Measurements from ENCODE around the gene ENO3. TPM values are rescaled to one million over a fixed set of nuclear protein-coding genes. Genes with fewer than 3 reads are reported as not detected.

ENO3 gene
- total RNA-seq, 1 experiment from 2014 or later, result 29.0 TPM

- ChIA-PET CTCF (interaction anchor here (0.6 to 0.9 kb wide), 3 partner anchors 15 to 470 kb away, joined by 3 read pairs; partner anchors contain the start of genes NUP88 and RPAIN), POLR2A (ENCODE audit: unreplicated experiment) (interaction anchor here (0.6 to 3.0 kb wide), 4 partner anchors 18 to 270 kb away, joined by 3 to 42 read pairs (median 6); partner anchors contain the start of gene SPAG7)
- Histone ChIP-seq H3K79me2 (ENCODE audit: low read depth) (peaks cover 46% of the 10 kb centered on the region), H3K4me3 (peak overlapping the region; percentile 99), H3K4me1 (replicated peaks; ENCODE audit: insufficient read depth) (peaks cover 39% of the 10 kb centered on the region), H3K4me2 (peak overlapping the region; percentile 84), H3K36me3 (ENCODE audit: low read depth) (peaks cover 21% of the 10 kb centered on the region), H3K9me3 (ENCODE audit: insufficient read depth, low read depth) (no peaks in the 10 kb centered on the region), H4K20me1 (ENCODE audit: insufficient read depth) (peaks cover 30% of the 10 kb centered on the region), H3K27ac (peak overlapping the region; percentile 99), H3K9me2 (ENCODE audit: insufficient read depth) (no peaks in the 10 kb centered on the region), H3F3A (ENCODE audit: insufficient read depth, low read depth) (peaks cover 72% of the 10 kb centered on the region), H2AFZ (peak overlapping the region; percentile 74), H3K27me3 (ENCODE audit: insufficient read depth, low read depth) (no peaks in the 10 kb centered on the region)
- intact Hi-C loops (cut with micrococcal nuclease; ENCODE audit: unreplicated experiment), result loop anchor here (1.0 to 10.0 kb wide), 5 partner anchors 9 to 239 kb away; partner anchors contain the start of genes ARRB2, MINK1, RNF167 and SLC25A11
- no TSS peak for BruUV-seq (replicated peaks)
- TF ChIP-seq EZH2 (IDR thresholded peaks at IDR 0.05; ENCODE audit: low read depth), result no peak
- TF ChIP-seq, protein P1, sequence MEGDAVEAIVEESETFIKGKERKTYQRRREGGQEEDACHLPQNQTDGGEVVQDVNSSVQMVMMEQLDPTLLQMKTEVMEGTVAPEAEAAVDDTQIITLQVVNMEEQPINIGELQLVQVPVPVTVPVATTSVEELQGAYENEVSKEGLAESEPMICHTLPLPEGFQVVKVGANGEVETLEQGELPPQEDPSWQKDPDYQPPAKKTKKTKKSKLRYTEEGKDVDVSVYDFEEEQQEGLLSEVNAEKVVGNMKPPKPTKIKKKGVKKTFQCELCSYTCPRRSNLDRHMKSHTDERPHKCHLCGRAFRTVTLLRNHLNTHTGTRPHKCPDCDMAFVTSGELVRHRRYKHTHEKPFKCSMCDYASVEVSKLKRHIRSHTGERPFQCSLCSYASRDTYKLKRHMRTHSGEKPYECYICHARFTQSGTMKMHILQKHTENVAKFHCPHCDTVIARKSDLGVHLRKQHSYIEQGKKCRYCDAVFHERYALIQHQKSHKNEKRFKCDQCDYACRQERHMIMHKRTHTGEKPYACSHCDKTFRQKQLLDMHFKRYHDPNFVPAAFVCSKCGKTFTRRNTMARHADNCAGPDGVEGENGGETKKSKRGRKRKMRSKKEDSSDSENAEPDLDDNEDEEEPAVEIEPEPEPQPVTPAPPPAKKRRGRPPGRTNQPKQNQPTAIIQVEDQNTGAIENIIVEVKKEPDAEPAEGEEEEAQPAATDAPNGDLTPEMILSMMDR (conservative IDR thresholded peaks at IDR 0.05), result no peak
- DNase-seq, result peak; percentile 73 to 94
These were observed 1.4 kb upstream of the ENO3 start for GRCh38 chr17:4949321-4950074.

- intact Hi-C loops (cut with micrococcal nuclease; ENCODE audit: unreplicated experiment), result no loop called here
- TF ChIP-seq EZH2 (IDR thresholded peaks at IDR 0.05; ENCODE audit: low read depth), result no peak
- TF ChIP-seq, protein P1 (conservative IDR thresholded peaks at IDR 0.05), result no peak
- Histone ChIP-seq H3K27me3 (ENCODE audit: insufficient read depth, low read depth) (no peaks in the 10 kb centered on the region), H2AFZ (peak overlapping the region; percentile 98), H3K27ac (peak overlapping the region; percentile 99), H3F3A (ENCODE audit: insufficient read depth, low read depth) (peaks cover 65% of the 10 kb centered on the region), H3K9me3 (ENCODE audit: insufficient read depth, low read depth) (no peaks in the 10 kb centered on the region), H3K79me2 (ENCODE audit: low read depth) (peaks cover 39% of the 10 kb centered on the region), H3K36me3 (ENCODE audit: low read depth) (peaks cover 17% of the 10 kb centered on the region), H3K4me2 (peak overlapping the region; percentile 84), H3K4me3 (peak overlapping the region; percentile 78), H3K9me2 (ENCODE audit: insufficient read depth) (no peaks in the 10 kb centered on the region), H3K4me1 (replicated peaks; ENCODE audit: insufficient read depth) (peaks cover 33% of the 10 kb centered on the region), H4K20me1 (ENCODE audit: insufficient read depth) (peaks cover 24% of the 10 kb centered on the region)
- ChIA-PET POLR2A (ENCODE audit: unreplicated experiment) (interaction anchor here (0.7 kb wide), 1 partner anchor 160 kb away, joined by 9 read pairs; no protein-coding TSS in a partner anchor), CTCF (interaction anchor here (0.6 to 0.9 kb wide), 2 partner anchors 15 to 469 kb away, joined by 3 read pairs; partner anchors contain the start of genes NUP88 and RPAIN)
- BruUV-seq (replicated peaks), result TSS peak; percentile 69
- peak in 1 of 2 experiments; percentile 53 for DNase-seq
These were observed 709 bp upstream of the ENO3 start for GRCh38 chr17:4950075-4950745.

DNA sequence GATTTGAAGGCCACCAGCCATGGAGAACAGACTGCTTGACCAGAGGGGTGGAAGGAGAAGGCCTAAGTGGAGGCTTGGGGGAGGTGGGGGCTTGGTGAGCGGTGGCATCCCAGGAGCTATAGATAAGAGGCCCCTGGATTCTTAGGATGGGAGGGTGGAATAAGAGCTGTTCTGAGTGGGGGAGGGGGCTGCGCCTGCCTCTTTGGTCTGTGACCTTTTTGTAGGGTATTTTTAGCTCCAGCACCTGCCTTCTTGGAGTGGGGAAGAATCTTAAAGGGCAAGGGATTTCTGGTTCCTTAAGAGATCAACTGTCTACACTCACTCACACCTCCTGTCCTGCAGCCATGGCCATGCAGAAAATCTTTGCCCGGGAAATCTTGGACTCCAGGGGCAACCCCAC, 567 bp downstream of the ENO3 start:
- POLR2A ChIA-PET (ENCODE audit: unreplicated experiment), result interaction anchor here (0.7 kb wide), 1 partner anchor 25 kb away, joined by 4 read pairs; no protein-coding TSS in a partner anchor

More for the DNA sequence above, 567 bp downstream of the ENO3 start:
- Histone ChIP-seq H3K4me1 (replicated peaks; ENCODE audit: insufficient read depth) (peaks cover 20% of the 10 kb centered on the region), H3K9me3 (ENCODE audit: insufficient read depth, low read depth) (no peaks in the 10 kb centered on the region), H2AFZ (no peak overlapping the region), H3K27me3 (ENCODE audit: insufficient read depth, low read depth) (no peaks in the 10 kb centered on the region), H4K20me1 (ENCODE audit: insufficient read depth) (peaks cover 11% of the 10 kb centered on the region), H3K27ac (no peak overlapping the region), H3K36me3 (ENCODE audit: low read depth) (peaks cover 8% of the 10 kb centered on the region), H3F3A (ENCODE audit: insufficient read depth, low read depth) (peaks cover 53% of the 10 kb centered on the region), H3K4me2 (peak overlapping the region; percentile 84), H3K79me2 (ENCODE audit: low read depth) (peaks cover 27% of the 10 kb centered on the region), H3K9me2 (ENCODE audit: insufficient read depth) (no peaks in the 10 kb centered on the region), H3K4me3 (peak overlapping the region; percentile 78; the same call in 1 of the 2 replicates)
- no peak for DNase-seq
- CTCF ChIA-PET, result interaction anchor here (0.5 to 1.2 kb wide), 2 partner anchors 14 to 111 kb away, joined by 3 to 4 read pairs; no protein-coding TSS in a partner anchor
- no TSS peak for BruUV-seq (replicated peaks)
- intact Hi-C loops (cut with micrococcal nuclease; ENCODE audit: unreplicated experiment), result no loop called here
- TF ChIP-seq, protein P1 (conservative IDR thresholded peaks at IDR 0.05), result no peak
- TF ChIP-seq EZH2 (IDR thresholded peaks at IDR 0.05; ENCODE audit: low read depth), result no peak

Data from PC-9 (cell line).